Right ventricle myocardium inferior (tissue), 1 donor: ENCODE data around the gene DOCK1. TPM values are rescaled to one million over a fixed set of nuclear protein-coding genes. Genes with fewer than 3 reads are reported as not detected.

Experiments used
- ATAC-seq: fragments of 200-7000 bp; cut with Tn5 transposase; one replicate; pipeline ENCODE4 v1.9.1; 2020; ENCODE audit warnings: mild to moderate bottlenecking, moderate library complexity
- DNase-seq: peaks from one replicate; pipeline ENCODE4 v3.0.0; 2021; ENCODE audit errors: missing footprints
- intact Hi-C: fragments of 100-400 bp; cut with DNase I; formaldehyde crosslinking; loops from one replicate; pipeline ENCODE4 v1.11.0; 2022
- total RNA-seq: library from RNA; stranded (reverse); fragmentation: NEBNext Ultra II Directional; extraction: Animal tissue kit (Norgen Biotek cat#: 25700); gene quantifications from one replicate; pipeline ENCODE4 v1.2.1, GENCODE V29; 2021
- donor health status: DM: no; HTN: yes; CAD: no; lungs with severe emphysema.

Gene DOCK1
- total RNA-seq, 1 donor from 2014 or later = 16.8 TPM

DNA sequence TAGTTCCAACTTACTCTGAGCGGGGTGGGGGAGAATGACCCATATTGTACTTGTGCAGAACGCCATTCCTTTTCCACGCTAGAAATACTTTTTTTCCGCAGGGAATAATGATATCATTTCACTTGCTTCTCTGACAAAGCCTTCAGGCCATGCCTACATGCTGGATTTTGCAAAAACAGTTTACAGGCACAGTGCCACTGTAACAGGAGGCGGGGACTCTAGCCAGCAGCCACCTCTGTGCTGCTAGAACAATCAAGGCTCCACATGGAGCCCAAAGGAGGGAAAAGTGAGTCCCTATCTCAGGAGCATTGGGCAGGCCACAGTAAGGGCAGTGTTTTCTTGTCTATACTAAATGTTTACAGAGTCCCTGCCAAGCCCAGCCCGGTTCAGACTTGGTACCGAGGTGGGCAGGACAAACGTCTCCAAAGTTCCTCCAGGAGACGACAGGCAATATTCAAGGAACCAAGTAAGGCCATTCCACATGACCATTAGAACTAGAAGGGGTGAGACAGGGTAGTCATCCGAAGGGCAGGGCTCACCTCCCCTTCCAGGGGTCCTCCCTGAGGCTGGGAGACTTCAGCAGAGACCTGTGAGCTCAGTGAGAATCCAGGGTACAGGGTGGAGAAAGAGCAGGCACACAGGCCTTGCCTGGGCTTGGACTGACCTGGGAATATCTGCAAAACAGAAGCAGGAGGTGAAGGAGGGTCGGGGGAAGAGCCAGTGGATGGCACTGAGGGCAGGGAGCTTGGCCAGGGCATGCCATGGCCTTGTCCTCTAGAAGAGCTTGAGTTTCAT is 553.0 kb downstream of the DOCK1 start:
- DNase-seq (no peak), ATAC-seq (no peak)
- intact Hi-C loops = no loop called here

DNA sequence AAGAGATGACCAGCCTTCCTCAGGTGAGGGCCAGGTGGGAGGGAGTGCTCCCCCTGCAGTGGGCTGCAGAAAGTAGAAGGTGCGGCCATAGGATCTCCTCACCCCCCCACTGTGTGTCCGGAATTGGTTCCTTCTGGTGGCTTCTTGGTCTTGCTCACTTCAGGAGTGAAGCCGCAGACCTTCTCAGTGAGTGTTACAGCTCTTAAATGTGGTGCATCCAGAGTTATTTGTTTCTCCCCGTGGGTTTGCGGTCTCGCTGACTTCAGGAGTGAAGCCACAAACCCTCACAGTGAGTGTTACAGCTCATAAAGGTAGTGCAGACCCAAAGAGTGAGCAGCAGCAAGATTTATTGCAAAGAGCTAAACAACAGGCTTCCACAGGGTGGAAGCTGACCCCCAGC is 553.6 kb downstream of the DOCK1 start:
- no peak for DNase-seq
- no peak for ATAC-seq
- intact Hi-C loops = no loop called here

GRCh38 chr10:127459918-127460317 is 554.7 kb downstream of the DOCK1 start:
- intact Hi-C loops = no loop called here
- ATAC-seq (no peak), DNase-seq (no peak)

DNA sequence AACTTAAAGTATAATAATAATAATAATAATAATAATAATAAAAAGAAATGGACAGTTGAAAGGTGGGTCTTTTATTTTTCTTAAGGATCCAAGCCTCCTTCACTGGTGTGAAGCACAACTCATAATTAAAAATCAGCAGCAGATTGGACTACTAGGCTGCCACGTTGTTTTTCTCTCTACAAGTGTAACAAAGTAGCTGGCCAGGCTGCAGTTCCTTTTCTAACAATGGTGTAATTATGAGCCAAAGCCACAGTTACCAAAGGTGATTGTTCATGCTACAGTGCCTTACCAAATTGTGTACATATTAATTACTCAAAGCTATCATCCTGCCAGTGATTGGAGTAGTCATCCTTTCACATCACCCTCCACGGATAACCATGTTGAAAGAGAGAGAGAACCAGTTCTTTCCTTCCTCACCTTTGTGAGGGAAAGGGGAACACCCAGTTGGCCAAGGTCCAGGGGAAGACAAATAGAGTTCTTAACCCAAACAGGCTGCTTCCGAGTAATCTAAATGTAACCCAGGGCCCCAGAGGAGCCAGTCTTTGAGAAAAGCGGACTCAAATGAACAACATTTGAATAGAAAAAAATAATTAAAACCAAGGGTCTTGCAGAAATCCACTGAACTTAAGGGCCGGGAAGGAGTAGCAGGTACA is 557.5 kb downstream of the DOCK1 start:
- ATAC-seq = no peak
- intact Hi-C loops = no loop called here
- no peak for DNase-seq

DNA sequence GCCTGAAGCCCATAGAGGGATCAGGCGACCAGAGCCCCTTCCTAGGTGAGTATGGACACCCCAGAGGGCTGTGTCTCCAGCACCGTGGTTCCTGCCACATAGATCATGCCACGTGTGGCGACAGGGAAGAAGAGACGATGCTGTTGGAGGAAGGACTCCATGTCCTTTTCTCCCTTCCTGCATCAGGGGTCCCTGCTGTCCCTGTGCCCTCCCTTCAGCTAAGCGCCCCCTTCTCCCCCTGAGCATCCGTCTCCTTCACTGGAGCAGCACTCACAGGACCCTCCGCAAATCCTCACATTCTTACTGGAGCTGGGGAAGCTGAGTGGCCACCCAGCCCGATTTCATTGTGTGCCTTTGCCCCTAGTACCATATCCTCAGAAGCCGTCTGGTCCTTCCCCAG is 558.3 kb downstream of the DOCK1 start:
- DNase-seq (no peak), ATAC-seq (no peak)
- intact Hi-C loops = no loop called here

GRCh38 chr10:127464561-127464960 is 559.3 kb downstream of the DOCK1 start:
- DNase-seq (no peak), ATAC-seq (no peak)
- intact Hi-C loops = no loop called here

DNA sequence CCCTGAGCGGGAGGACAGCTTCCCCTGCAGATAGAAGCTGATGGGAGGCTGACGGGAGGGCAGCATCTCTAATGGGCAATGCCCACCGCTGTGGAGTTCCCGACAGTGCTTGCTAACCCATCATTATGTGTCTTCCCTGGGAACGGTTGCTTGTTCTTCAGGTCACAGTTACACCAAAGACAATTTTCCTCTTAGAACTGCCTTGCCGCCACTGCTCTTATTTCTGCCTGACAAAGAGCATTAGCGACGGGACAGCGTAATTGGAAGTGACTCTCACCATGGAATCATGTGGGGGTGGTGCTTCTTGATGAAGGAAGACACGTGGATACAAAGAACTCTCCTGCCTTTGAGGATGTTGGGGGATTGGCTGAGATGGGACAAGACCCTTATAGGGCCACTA is 562.6 kb downstream of the DOCK1 start:
- intact Hi-C loops = no loop called here
- ATAC-seq = no peak

DNA sequence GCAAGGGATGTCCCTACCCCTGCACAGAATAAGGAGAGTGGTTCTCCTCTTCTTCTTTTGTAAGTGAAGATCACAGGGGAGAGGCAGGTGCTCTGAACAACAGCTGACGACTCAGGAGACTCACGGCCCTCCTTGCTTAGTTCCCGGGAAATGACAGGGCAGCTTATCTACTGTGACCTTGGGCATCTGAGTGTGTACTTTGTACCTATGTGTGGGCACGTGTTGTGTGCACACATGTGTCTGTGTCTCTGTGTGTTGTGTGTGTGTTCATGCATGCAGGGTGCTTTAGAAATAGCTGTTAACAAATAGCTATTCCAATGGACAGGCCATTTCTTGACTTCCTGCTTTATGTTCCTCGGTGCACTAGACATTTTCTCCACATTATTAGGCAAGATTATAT is 563.4 kb downstream of the DOCK1 start:
- no peak for ATAC-seq
- intact Hi-C loops = no loop called here
- DNase-seq = no peak

More for the DNA sequence above, 562.6 kb downstream of the DOCK1 start:
- DNase-seq = no peak

- ATAC-seq (no peak), DNase-seq (no peak)
- intact Hi-C loops = no loop called here
These were observed 565.7 kb downstream of the DOCK1 start for GRCh38 chr10:127470911-127471310.

- DNase-seq = no peak
- intact Hi-C loops = no loop called here
- no peak for ATAC-seq
These were observed 567.7 kb downstream of the DOCK1 start for GRCh38 chr10:127472976-127473375.

DNA sequence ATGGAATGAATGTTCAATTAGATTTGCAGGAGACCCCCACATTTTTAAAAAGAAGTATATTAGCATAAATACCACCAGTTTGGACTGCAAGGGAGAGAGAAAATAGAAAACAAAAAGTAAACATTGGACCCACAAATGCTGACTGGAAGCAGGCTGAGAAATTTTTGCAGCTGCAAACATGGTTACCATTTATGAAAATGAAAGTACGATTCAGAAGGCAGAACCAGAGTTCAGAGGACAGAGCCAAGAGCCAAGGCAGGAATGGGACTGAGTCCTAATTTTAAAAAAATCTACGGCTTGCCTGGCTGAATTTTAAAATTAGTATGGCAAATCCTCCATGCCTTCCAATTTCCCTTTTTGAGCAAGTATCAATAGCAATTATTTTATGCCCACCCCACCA is 569.3 kb downstream of the DOCK1 start:
- DNase-seq = no peak
- intact Hi-C loops = no loop called here
- no peak for ATAC-seq

GRCh38 chr10:127485153-127485857 is 580.1 kb downstream of the DOCK1 start:
- no peak for ATAC-seq
- no peak for DNase-seq
- intact Hi-C loops = no loop called here

DNA sequence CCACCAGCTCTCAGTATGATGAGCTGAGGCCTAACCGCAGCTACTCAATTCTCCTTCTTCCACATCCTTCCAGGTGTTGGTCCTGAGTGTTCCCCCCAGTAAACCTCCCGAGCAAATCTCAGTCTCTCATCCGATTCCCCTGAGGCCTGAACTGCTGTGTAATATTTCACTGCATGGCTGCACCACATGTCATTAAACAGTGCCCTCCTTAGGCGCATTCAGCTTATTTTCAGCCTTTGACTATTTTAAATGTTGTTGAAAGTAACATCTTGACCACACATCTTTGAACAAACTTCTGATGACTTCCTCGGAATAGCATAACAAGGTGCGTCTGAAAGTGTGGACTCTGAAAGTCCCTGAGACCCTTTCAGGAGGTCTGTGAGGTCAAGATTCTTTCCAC is 581.1 kb downstream of the DOCK1 start:
- ATAC-seq = no peak
- DNase-seq = no peak
- intact Hi-C loops = no loop called here

DNA sequence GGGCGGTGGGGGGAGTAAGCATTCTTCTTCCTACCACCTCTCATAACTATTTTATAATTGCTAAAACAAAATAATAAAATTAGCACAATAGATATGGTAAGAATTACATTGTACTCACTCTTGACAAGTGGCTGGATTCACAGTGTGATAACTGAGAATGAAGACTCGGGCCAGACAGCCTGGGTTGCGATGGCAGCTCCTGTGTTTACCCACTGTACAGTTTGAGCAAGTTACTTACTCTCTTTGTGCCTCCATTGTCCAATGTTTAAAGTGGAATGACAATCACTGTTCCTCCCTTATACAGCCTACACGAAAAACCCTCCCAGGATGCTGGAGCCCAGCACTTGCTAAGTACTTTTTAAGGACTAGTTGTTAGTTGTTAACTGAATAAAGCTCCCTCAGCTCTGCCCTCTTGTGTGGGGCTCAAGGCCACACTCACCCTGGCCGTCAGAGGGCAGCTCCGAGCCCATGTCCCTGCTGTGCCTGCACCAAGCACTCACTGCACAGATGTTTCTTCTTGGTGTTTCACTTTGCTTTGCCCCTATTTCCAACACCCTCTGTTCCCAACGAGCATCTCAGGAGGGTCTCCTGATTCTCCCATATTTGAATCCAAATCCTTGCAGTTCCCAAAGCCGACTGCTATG is 587.5 kb downstream of the DOCK1 start:
- ATAC-seq = no peak
- DNase-seq = no peak
- intact Hi-C loops = no loop called here

DNA sequence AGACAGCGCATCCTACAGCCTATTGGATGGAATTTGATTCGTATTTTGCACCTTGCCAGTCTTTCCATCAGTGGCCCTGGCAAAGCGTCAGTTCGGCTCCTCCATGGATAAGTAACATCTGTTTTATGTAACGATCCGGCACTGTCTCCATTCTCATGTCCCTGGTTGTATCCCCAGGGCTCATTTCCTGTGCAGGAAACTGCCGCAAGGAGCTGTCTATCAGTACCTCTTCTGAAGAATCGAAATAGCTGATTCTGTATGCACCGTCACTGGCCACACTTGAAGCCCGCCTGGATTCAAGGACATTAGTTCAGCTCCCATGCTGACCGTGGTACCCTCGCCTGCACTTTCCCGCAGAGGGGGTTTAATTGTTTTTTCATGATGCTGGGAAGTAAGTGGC is 590.8 kb downstream of the DOCK1 start:
- intact Hi-C loops = no loop called here
- DNase-seq = no peak
- ATAC-seq = no peak

- DNase-seq (no peak), ATAC-seq (no peak)
- intact Hi-C loops = no loop called here
These were observed 592.5 kb downstream of the DOCK1 start for GRCh38 chr10:127497685-127498084.

DNA sequence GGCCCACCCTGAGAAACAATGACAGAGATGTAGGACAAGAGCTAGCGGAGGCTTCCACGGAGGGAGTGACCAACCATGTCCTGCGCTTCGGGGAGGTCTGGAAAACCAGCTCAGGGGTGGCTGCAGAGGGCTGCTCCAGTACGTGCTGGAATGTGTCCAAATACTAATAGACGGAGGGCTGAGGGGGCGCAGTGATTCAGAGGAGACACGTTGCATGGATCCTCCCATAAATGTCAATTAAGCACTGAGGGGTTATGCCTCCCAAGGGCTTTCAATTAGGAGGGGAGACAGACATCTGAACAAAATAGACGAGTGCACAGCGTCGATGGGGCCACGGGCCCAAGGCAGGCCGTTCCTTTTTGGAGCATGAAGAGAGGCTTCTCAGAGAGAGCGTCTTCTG is 592.9 kb downstream of the DOCK1 start:
- ATAC-seq = no peak
- intact Hi-C loops = no loop called here
- DNase-seq = no peak

- no peak for ATAC-seq
- intact Hi-C loops = no loop called here
These were observed 594.9 kb downstream of the DOCK1 start for GRCh38 chr10:127500127-127500526.

More at GRCh38 chr10:127500127-127500526, 594.9 kb downstream of the DOCK1 start:
- no peak for DNase-seq
